Left ventricle myocardium inferior (tissue), 1 donor: ENCODE data around the gene SDK2. TPM values are rescaled to one million over a fixed set of nuclear protein-coding genes. Genes with fewer than 3 reads are reported as not detected.

Experiments
- DNase-seq: peaks from one replicate; pipeline ENCODE4 v3.0.0-alpha.2; 2020
- H3K27ac ChIP-seq: fragments of 200-600 bp; replicated peaks from 2 replicates; pipeline ENCODE4 v1.8.0; 2021
- H3K27me3 ChIP-seq: fragments of 200-600 bp; 2 replicates; pipeline ENCODE4 v1.8.0; 2021; ENCODE audit warnings: low read depth
- H3K36me3 ChIP-seq: fragments of 200-600 bp; 2 replicates; pipeline ENCODE4 v1.8.0; 2021
- H3K4me1 ChIP-seq: fragments of 200-600 bp; 2 replicates; pipeline ENCODE4 v1.8.0; 2021
- H3K4me3 ChIP-seq: fragments of 200-600 bp; 2 replicates; pipeline ENCODE4 v1.8.0; 2021; ENCODE audit warnings: mild to moderate bottlenecking, moderate library complexity
- H3K9me3 ChIP-seq: fragments of 200-600 bp; replicated peaks from 2 replicates; pipeline ENCODE4 v1.8.0; 2021
- intact Hi-C: fragments of 100-400 bp; cut with micrococcal nuclease; formaldehyde crosslinking; loops from one replicate; pipeline ENCODE4 v1.11.0; 2022
- total RNA-seq: library from RNA; stranded (reverse); fragmentation: NEBNext Ultra II Directional; extraction: Animal tissue kit (Norgen Biotek cat#: 25700); gene quantifications from one replicate; pipeline ENCODE4 v1.2.1, GENCODE V29; 2021
- TF ChIP-seq, protein P1 (sequence below): fragments of 200-600 bp; IDR thresholded peaks from 2 replicates; pipeline ENCODE4 v1.8.0; 2021; ENCODE audit warnings: antibody characterized with exemption, mild to moderate bottlenecking, borderline replicate concordance
- donor health status: DM: no; HTN: yes; CAD: no; lungs with severe emphysema.

SDK2 gene
- total RNA-seq, 1 donor from 2014 or later = 2.2 TPM

DNA sequence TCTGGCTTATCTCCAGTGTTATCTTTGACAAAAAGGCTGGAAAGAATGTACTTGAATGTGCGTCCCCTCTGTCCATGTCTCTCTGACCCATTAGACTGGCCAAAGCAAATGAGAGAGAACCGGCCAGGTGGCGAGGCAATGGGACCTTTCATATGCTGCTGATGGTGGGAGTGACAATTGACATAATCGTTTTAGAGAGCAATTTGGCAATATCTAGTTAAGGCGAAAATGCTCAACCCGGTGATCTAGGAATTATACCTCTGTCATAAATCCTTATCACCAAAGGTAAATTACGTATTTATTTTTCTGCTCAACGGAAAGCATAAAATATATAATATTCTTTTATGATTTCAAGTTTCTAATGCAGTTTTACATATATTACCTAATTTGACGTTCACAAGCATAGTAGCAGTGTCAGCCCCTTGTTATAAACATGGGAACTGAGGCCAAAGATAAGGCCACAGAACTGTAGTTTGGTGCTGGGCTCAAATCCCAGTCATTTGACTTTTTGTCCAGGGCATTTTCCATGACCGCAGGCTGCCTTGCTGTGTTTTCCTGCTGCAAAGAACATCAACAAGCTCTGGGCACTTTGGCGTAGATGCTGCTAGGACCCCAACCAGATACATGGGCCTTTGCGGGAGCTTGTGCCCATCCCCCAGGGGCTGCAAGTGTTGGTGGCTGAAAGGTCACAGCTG is 14.7 kb upstream of the SDK2 start:
- DNase-seq = no peak
- intact Hi-C loops = no loop called here
- TF ChIP-seq, protein P1, sequence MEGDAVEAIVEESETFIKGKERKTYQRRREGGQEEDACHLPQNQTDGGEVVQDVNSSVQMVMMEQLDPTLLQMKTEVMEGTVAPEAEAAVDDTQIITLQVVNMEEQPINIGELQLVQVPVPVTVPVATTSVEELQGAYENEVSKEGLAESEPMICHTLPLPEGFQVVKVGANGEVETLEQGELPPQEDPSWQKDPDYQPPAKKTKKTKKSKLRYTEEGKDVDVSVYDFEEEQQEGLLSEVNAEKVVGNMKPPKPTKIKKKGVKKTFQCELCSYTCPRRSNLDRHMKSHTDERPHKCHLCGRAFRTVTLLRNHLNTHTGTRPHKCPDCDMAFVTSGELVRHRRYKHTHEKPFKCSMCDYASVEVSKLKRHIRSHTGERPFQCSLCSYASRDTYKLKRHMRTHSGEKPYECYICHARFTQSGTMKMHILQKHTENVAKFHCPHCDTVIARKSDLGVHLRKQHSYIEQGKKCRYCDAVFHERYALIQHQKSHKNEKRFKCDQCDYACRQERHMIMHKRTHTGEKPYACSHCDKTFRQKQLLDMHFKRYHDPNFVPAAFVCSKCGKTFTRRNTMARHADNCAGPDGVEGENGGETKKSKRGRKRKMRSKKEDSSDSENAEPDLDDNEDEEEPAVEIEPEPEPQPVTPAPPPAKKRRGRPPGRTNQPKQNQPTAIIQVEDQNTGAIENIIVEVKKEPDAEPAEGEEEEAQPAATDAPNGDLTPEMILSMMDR = no peak
- H3K27ac ChIP-seq = no peak overlapping the region
- H3K27me3 ChIP-seq = peaks cover 44% of the 10 kb centered on the region
- H3K36me3 ChIP-seq = no peaks in the 10 kb centered on the region
- no peaks in the 10 kb centered on the region for H3K4me1 ChIP-seq
- H3K9me3 ChIP-seq = peaks cover 7% of the 10 kb centered on the region
- H3K4me3 ChIP-seq = no peak overlapping the region

- peak; percentile 52 for DNase-seq
- peaks cover 36% of the 10 kb centered on the region for H3K27me3 ChIP-seq
- H3K9me3 ChIP-seq = peaks cover 15% of the 10 kb centered on the region
- H3K27ac ChIP-seq = no peak overlapping the region
- no peaks in the 10 kb centered on the region for H3K4me1 ChIP-seq
- no peaks in the 10 kb centered on the region for H3K36me3 ChIP-seq
- intact Hi-C loops = no loop called here
- H3K4me3 ChIP-seq = no peak overlapping the region
- TF ChIP-seq, protein P1 = peak; percentile 73
Measured at GRCh38 chr17:73657473-73658116, 13.3 kb upstream of the SDK2 start.

GRCh38 chr17:73654241-73654640 is 10.0 kb upstream of the SDK2 start:
- Histone ChIP-seq H3K27me3 (peaks cover 41% of the 10 kb centered on the region), H3K27ac (no peak overlapping the region), H3K4me1 (no peaks in the 10 kb centered on the region), H3K9me3 (peaks cover 15% of the 10 kb centered on the region), H3K4me3 (no peak overlapping the region), H3K36me3 (no peaks in the 10 kb centered on the region)
- TF ChIP-seq, protein P1 = no peak
- DNase-seq = no peak
- intact Hi-C loops = no loop called here

GRCh38 chr17:73653810-73654209 is 9.6 kb upstream of the SDK2 start:
- TF ChIP-seq, protein P1 = no peak
- H3K9me3 ChIP-seq = peaks cover 15% of the 10 kb centered on the region
- H3K36me3 ChIP-seq = no peaks in the 10 kb centered on the region
- intact Hi-C loops = no loop called here
- H3K4me3 ChIP-seq = no peak overlapping the region
- no peak for DNase-seq
- no peak overlapping the region for H3K27ac ChIP-seq
- peaks cover 45% of the 10 kb centered on the region for H3K27me3 ChIP-seq
- H3K4me1 ChIP-seq = no peaks in the 10 kb centered on the region

DNA sequence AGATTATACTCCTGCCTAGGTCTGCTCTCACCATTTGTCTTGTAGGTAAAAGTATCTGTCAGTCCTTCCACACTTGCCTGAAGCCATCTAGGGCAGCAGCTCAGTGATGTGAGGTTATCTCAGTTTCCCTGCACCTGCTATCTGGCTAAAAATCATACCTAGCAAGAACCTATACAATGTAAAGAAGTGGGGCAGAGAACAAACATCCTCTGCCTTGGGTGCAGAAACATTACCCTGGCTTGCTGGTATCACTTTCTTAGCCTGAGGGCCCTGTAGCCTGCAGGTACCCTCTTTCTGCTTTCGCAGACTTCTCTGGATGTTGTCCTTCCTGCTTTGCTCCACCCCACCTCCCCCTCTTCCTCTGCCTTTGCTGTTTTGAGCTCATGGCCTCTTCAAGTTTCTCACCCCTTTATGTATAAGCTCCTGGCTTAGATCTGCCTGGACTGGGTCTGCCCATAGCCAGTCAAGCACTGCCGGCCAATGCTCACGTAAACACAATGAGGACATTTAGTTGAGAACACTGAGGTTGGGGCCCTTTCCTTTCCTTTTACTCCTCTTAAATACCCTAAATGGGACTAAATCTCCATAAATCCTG is 8.7 kb upstream of the SDK2 start:
- Histone ChIP-seq H3K9me3 (peaks cover 15% of the 10 kb centered on the region), H3K36me3 (no peaks in the 10 kb centered on the region), H3K27me3 (peaks cover 53% of the 10 kb centered on the region), H3K4me3 (no peak overlapping the region), H3K4me1 (no peaks in the 10 kb centered on the region), H3K27ac (no peak overlapping the region)
- intact Hi-C loops = no loop called here
- TF ChIP-seq, protein P1 = no peak
- DNase-seq = no peak
